Right kidney (tissue), 1 donor: ENCODE measurements around the gene FMO2.
"Not testable (repeated sequence)": the region's sequence is repeated elsewhere in the genome, so short reads cannot be mapped to it uniquely, and the experiment has no call there.

ENCODE experiments used
- DNase-seq: peaks from one replicate; pipeline ENCODE4 v3.0.0-alpha.2; 2016

Gene FMO2

GRCh38 chr1:171219346-171220080, 34.4 kb downstream of the FMO2 start:
- no peak for DNase-seq

GRCh38 chr1:171220081-171220420, 35.0 kb downstream of the FMO2 start:
- no peak for DNase-seq

GRCh38 chr1:171220581-171221054, 35.5 kb downstream of the FMO2 start:
- peak; percentile 60 for DNase-seq

GRCh38 chr1:171221665-171222591, 36.8 kb downstream of the FMO2 start:
- DNase-seq: no peak

GRCh38 chr1:171222936-171223335, 37.8 kb downstream of the FMO2 start:
- no peak for DNase-seq

- not testable (repeated sequence) for DNase-seq
Observed at GRCh38 chr1:171224257-171224656, 39.2 kb downstream of the FMO2 start.

GRCh38 chr1:171226747-171227370, 41.8 kb downstream of the FMO2 start:
- DNase-seq: no peak

- DNase-seq: no peak
Observed at GRCh38 chr1:171231326-171231725, 46.2 kb downstream of the FMO2 start.

- DNase-seq: no peak
Observed at GRCh38 chr1:171233183-171233582, 48.1 kb downstream of the FMO2 start.

- not testable (repeated sequence) for DNase-seq
Observed at GRCh38 chr1:171236231-171236630, 51.1 kb downstream of the FMO2 start.

GRCh38 chr1:171243878-171244277, 58.8 kb downstream of the FMO2 start:
- no peak for DNase-seq

GRCh38 chr1:171245458-171246064, 60.5 kb downstream of the FMO2 start:
- DNase-seq: no peak

GRCh38 chr1:171247501-171247900, 62.4 kb downstream of the FMO2 start:
- DNase-seq: no peak

GRCh38 chr1:171248302-171248701, 63.2 kb downstream of the FMO2 start, which contains the start of gene FMO1:
TSS of gene FMO1 (plus strand) at chr1:171248494. CDS start at chr1:171258088, 9,594 bp downstream.
- DNase-seq: no peak

- DNase-seq: no peak
Observed at GRCh38 chr1:171248841-171249240, 63.7 kb downstream of the FMO2 start.

- DNase-seq: no peak
Observed at GRCh38 chr1:171250263-171250662, 65.2 kb downstream of the FMO2 start.

GRCh38 chr1:171251042-171251951, 66.2 kb downstream of the FMO2 start:
- peak; percentile 47 for DNase-seq

GRCh38 chr1:171251952-171252300, 66.8 kb downstream of the FMO2 start:
- DNase-seq: no peak

- DNase-seq: no peak
Observed at GRCh38 chr1:171252482-171252881, 67.4 kb downstream of the FMO2 start.

- DNase-seq: no peak
Observed at GRCh38 chr1:171254859-171255258, 69.8 kb downstream of the FMO2 start.

GRCh38 chr1:171256940-171257606, 72.0 kb downstream of the FMO2 start:
- DNase-seq: no peak
